Activated naive CD4-positive, alpha-beta T cell treated with anti-CD3 and anti-CD28 coated beads for 36 hours (primary cell): ENCODE data around the gene FLAD1. TPM values are rescaled to one million over a fixed set of nuclear protein-coding genes. Genes with fewer than 3 reads are reported as not detected.

Experiments used
- CTCF ChIA-PET: fragments of 350-600 bp; sonication (Branson Sonifier 250); formaldehyde crosslinking; loops from one replicate; lab custom pipeline; 2021; ENCODE audit warnings: antibody characterized with exemption; lab: Charles Lee
- DNase-seq: peaks from one replicate; pipeline ENCODE4 v3.0.0-alpha.2; 2020
- H3K27ac Mint-ChIP-seq: one replicate; pipeline ENCODE4 v1.8.0; 2021; ENCODE audit warnings: mild to moderate bottlenecking, mixed read lengths
- H3K27me3 Mint-ChIP-seq: one replicate; pipeline ENCODE4 v1.8.0; 2021; ENCODE audit warnings: low read depth, mixed read lengths
- H3K36me3 Mint-ChIP-seq: one replicate; pipeline ENCODE4 v1.8.0; 2021; ENCODE audit warnings: low read depth, mixed read lengths
- H3K4me1 Mint-ChIP-seq: one replicate; pipeline ENCODE4 v1.8.0; 2021; ENCODE audit warnings: low read depth, mixed read lengths
- H3K4me3 Mint-ChIP-seq: one replicate; pipeline ENCODE4 v1.8.0; 2021; ENCODE audit warnings: mild to moderate bottlenecking, moderate library complexity, mixed read lengths
- H3K9me3 Mint-ChIP-seq: one replicate; pipeline ENCODE4 v1.8.0; 2021; ENCODE audit warnings: mixed read lengths
- intact Hi-C: fragments of 100-400 bp; cut with micrococcal nuclease; formaldehyde crosslinking; loops from one replicate; pipeline ENCODE4 v1.15.1; 2023
- total RNA-seq, 2 experiments: library from RNA; stranded (reverse); gene quantifications; one replicate each; pipeline ENCODE4 v1.2.3, GENCODE V29; 2021

The FLAD1 gene
- total RNA-seq, 2 experiments from 2014 or later, result 27.2 to 30.0 TPM

DNA sequence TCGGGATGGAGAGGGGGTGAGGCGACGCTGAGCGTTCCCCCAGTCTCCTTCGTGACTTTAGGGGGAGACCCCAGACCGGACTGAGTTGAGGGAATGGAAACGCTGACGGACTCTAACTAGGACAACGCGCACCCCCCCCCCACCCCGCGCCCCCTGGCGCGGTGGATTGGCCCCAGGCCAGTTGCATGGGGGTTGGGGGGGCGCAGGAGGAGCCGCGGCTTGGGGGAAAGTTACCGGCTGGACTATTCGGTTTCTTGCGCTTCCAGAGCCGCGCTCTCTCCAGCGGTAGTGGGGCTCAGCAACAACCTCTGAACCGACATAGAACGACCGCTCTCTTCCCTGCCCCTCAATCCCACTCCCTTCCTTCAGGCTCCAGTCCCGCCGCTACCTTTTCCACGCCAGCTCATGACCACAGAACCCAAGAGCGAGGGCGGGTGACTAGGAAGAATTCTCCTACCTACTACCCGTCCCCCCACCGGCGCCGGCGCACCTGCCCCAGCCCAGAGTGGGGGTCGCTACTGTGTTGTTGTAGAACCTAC lies 20.2 kb downstream of the FLAD1 start:
- Mint-ChIP-seq H3K4me1 (peaks cover 51% of the 10 kb centered on the region), H3K27me3 (no peaks in the 10 kb centered on the region), H3K4me3 (peak overlapping the region; percentile 88), H3K9me3 (no peaks in the 10 kb centered on the region), H3K27ac (peak overlapping the region; percentile 100), H3K36me3 (peaks cover 13% of the 10 kb centered on the region)
- peak; percentile 51 for DNase-seq
- CTCF ChIA-PET, result interaction anchor here (0.8 to 1.8 kb wide), 5 partner anchors 10 to 48 kb away, joined by 3 to 8 read pairs (median 4); partner anchors contain the start of gene ADAM15
- intact Hi-C loops, result loop anchor here (5.0 to 10.0 kb wide), 5 partner anchors 189 to 1038 kb away; partner anchors contain the start of genes AQP10, ATP8B2, CREB3L4 and IL6R

GRCh38 chr1:155003766-155004351 lies 20.7 kb downstream of the FLAD1 start:
- peaks cover 51% of the 10 kb centered on the region for H3K4me1 Mint-ChIP-seq
- H3K4me3 Mint-ChIP-seq, result peak overlapping the region; percentile 88
- H3K36me3 Mint-ChIP-seq, result peaks cover 15% of the 10 kb centered on the region
- no peaks in the 10 kb centered on the region for H3K9me3 Mint-ChIP-seq
- H3K27ac Mint-ChIP-seq, result peak overlapping the region; percentile 100
- H3K27me3 Mint-ChIP-seq, result no peaks in the 10 kb centered on the region
- CTCF ChIA-PET, result interaction anchor here (0.8 to 1.8 kb wide), 4 partner anchors 9 to 20 kb away, joined by 3 to 8 read pairs (median 4); no protein-coding TSS in a partner anchor
- DNase-seq, result peak; percentile 55
- intact Hi-C loops, result loop anchor here (1.0 to 10.0 kb wide), 6 partner anchors 188 to 1039 kb away; partner anchors contain the start of genes ADAR, AQP10, ATP8B2 and CREB3L4

GRCh38 chr1:155004352-155005075 lies 21.4 kb downstream of the FLAD1 start:
- Mint-ChIP-seq H3K36me3 (peaks cover 21% of the 10 kb centered on the region), H3K4me1 (peaks cover 46% of the 10 kb centered on the region), H3K27me3 (no peaks in the 10 kb centered on the region)

GRCh38 chr1:155005076-155006011 lies 22.2 kb downstream of the FLAD1 start:
- H3K9me3 Mint-ChIP-seq, result no peaks in the 10 kb centered on the region
- H3K27ac Mint-ChIP-seq, result peak overlapping the region; percentile 100
- H3K4me1 Mint-ChIP-seq, result peaks cover 44% of the 10 kb centered on the region
- intact Hi-C loops, result loop anchor here (10.0 kb wide), 2 partner anchors 681 to 1041 kb away; partner anchors contain the start of genes AQP10, ATP8B2, CREB3L4 and SLC39A1
- H3K27me3 Mint-ChIP-seq, result no peaks in the 10 kb centered on the region
- DNase-seq, result peak; percentile 39
- CTCF ChIA-PET, result interaction anchor here (0.6 to 1.9 kb wide), 2 partner anchors 11 to 32 kb away, joined by 3 to 17 read pairs; no protein-coding TSS in a partner anchor
- peak overlapping the region; percentile 88 for H3K4me3 Mint-ChIP-seq
- peaks cover 29% of the 10 kb centered on the region for H3K36me3 Mint-ChIP-seq

More at GRCh38 chr1:155004352-155005075, 21.4 kb downstream of the FLAD1 start:
- peak overlapping the region; percentile 100 for H3K27ac Mint-ChIP-seq
- no peaks in the 10 kb centered on the region for H3K9me3 Mint-ChIP-seq
- H3K4me3 Mint-ChIP-seq, result peak overlapping the region; percentile 88
- DNase-seq, result peak; percentile 66
- CTCF ChIA-PET, result interaction anchor here (0.6 to 1.7 kb wide), 3 partner anchors 11 to 31 kb away, joined by 3 to 4 read pairs (median 4); no protein-coding TSS in a partner anchor
- intact Hi-C loops, result loop anchor here (1.0 to 10.0 kb wide), 6 partner anchors 188 to 1040 kb away; partner anchors contain the start of genes ADAR, AQP10, ATP8B2 and CREB3L4

DNA sequence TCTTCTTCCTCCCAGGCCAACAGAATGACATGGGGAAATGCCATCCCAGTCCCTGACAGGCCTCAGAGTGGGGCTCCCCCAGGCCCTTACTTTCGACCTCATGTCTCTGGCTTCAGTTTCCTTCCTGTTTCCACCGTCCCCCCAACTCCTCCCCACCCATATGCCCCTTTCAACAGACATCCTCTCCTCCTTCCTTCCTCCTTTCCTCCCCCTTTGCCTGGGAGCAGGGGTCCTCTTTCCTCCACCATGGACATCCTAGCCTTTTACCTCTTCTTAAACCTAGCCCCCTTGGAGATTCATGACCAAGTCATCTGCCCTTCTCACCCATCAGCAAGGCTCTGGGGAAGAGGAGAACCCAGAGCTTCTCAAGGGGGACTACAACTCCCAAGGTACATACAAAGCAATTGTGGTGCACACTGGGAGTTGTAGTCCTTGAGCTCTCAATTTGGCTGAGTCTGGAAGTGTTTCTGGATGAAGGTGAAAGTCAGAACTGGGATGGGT lies 23.5 kb downstream of the FLAD1 start:
- intact Hi-C loops, result loop anchor here (10.0 kb wide), 2 partner anchors 682 to 1042 kb away; partner anchors contain the start of genes AQP10, ATP8B2, CREB3L4 and SLC39A1
- peaks cover 36% of the 10 kb centered on the region for H3K36me3 Mint-ChIP-seq
- CTCF ChIA-PET, result interaction anchor here (0.6 to 2.8 kb wide), 3 partner anchors 9 to 11 kb away, joined by 3 to 21 read pairs (median 17); no protein-coding TSS in a partner anchor
- peaks cover 55% of the 10 kb centered on the region for H3K4me1 Mint-ChIP-seq
- H3K27me3 Mint-ChIP-seq, result no peaks in the 10 kb centered on the region
- no peaks in the 10 kb centered on the region for H3K9me3 Mint-ChIP-seq
- peak overlapping the region; percentile 76 for H3K4me3 Mint-ChIP-seq
- peak; percentile 75 for DNase-seq
- H3K27ac Mint-ChIP-seq, result peak overlapping the region; percentile 100

GRCh38 chr1:155007251-155007828 lies 24.2 kb downstream of the FLAD1 start:
- no peak for DNase-seq
- peak overlapping the region; percentile 76 for H3K4me3 Mint-ChIP-seq
- H3K9me3 Mint-ChIP-seq, result no peaks in the 10 kb centered on the region
- intact Hi-C loops, result loop anchor here (10.0 kb wide), 2 partner anchors 683 to 1043 kb away; partner anchors contain the start of genes AQP10, ATP8B2, CREB3L4 and SLC39A1
- peaks cover 39% of the 10 kb centered on the region for H3K36me3 Mint-ChIP-seq
- H3K27ac Mint-ChIP-seq, result peak overlapping the region; percentile 100
- H3K27me3 Mint-ChIP-seq, result no peaks in the 10 kb centered on the region
- CTCF ChIA-PET, result interaction anchor here (1.1 to 2.8 kb wide), 6 partner anchors 9 to 63 kb away, joined by 3 to 21 read pairs (median 6); no protein-coding TSS in a partner anchor
- peaks cover 60% of the 10 kb centered on the region for H3K4me1 Mint-ChIP-seq

DNA sequence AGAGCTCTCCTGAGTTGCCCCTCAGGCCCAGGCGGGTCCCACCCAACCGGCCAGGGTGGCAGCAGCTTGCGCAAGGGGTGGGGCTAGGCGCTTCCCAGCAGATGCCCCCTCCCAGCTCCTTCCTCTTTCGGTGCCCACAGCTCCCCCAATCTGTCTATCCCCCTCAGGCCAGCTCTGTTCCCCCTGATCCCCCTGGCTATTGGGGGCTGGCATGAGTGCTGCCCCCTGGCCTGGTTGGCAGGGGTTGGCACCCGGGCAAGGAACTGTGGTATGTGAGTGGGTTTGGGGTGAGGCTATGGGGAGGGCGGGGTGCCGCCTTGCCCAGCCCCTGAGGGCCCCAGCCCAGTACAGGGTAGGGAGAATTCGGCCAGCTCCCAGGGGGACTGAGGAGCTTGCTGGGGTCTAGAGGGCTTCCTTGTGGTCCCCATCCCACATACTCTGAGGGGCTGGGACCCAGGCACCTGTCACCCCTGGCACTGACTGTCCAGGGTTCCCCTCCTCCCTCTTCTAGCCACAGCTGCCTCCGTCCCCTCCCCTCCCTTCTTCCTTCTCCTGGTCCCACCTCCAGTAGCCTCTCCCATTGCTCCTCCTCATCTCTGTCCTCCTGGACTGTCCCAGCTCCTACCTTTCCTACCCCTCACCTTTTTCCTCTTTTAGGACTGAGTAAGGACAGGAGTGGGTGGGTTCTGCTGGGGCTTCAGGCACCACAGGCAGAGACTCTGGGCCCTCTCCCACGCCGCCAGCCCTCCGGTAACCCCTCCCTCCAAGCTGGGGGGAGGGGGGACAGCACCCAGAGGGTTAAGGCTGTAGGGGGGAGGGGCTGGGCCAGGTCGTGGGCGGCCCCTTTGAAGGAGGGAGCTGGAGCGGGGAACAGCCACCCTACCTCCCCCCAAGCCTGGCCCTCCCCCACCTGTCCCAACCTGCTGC lies 25.1 kb downstream of the FLAD1 start:
- Mint-ChIP-seq H3K36me3 (peaks cover 42% of the 10 kb centered on the region), H3K4me3 (peak overlapping the region; percentile 97), H3K27ac (peak overlapping the region; percentile 98), H3K4me1 (peaks cover 69% of the 10 kb centered on the region), H3K27me3 (no peaks in the 10 kb centered on the region), H3K9me3 (no peaks in the 10 kb centered on the region)
- CTCF ChIA-PET, result interaction anchor here (1.0 to 2.8 kb wide), 7 partner anchors 8 to 64 kb away, joined by 3 to 21 read pairs (median 4); partner anchors contain the start of gene ADAM15
- intact Hi-C loops, result loop anchor here (10.0 kb wide), 2 partner anchors 683 to 1043 kb away; partner anchors contain the start of genes AQP10, ATP8B2, CREB3L4 and SLC39A1
- DNase-seq, result peak; percentile 88

DNA sequence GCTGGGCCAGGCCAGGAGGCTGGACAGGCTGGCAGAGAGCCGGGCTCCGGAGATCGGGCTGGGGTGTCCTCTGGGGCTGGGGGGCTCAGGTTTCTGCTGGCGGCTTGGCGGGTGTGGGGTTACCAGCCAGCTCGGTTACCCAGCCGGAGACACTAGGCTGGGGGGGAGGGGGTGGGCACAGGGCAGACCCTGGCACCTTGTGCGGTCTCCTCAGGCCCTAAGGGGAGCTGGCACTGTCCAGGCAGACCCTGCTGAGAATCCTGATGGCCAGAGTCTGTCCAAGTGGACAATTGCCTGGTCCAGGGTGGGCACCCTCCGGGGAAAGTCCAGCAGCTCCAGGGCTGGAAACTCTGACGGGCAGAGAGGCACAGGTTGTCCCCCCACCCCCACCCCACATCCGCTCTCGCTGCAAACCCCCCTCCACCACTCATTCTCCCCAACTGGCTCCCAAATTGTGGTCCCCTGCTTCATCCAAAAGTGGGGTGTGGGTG lies 26.1 kb downstream of the FLAD1 start:
- CTCF ChIA-PET, result interaction anchor here (1.4 to 2.6 kb wide), 2 partner anchors 10 to 52 kb away, joined by 3 to 13 read pairs; no protein-coding TSS in a partner anchor
- Mint-ChIP-seq H3K9me3 (no peaks in the 10 kb centered on the region), H3K4me3 (peak overlapping the region; percentile 97), H3K4me1 (peaks cover 74% of the 10 kb centered on the region), H3K36me3 (peaks cover 40% of the 10 kb centered on the region), H3K27ac (peak overlapping the region; percentile 98), H3K27me3 (no peaks in the 10 kb centered on the region)
- peak; percentile 73 for DNase-seq
- intact Hi-C loops, result loop anchor here (1.0 to 10.0 kb wide), 3 partner anchors 8 to 1044 kb away; partner anchors contain the start of genes AQP10, ATP8B2, CREB3L4 and SLC39A1

GRCh38 chr1:155009742-155010141 lies 26.6 kb downstream of the FLAD1 start:
- DNase-seq, result no peak
- H3K4me1 Mint-ChIP-seq, result peaks cover 72% of the 10 kb centered on the region
- H3K4me3 Mint-ChIP-seq, result peak overlapping the region; percentile 97
- no peaks in the 10 kb centered on the region for H3K9me3 Mint-ChIP-seq
- intact Hi-C loops, result loop anchor here (1.0 to 10.0 kb wide), 4 partner anchors 8 to 1045 kb away; partner anchors contain the start of genes AQP10, ATP8B2, CREB3L4 and SLC39A1
- H3K27ac Mint-ChIP-seq, result peak overlapping the region; percentile 98
- CTCF ChIA-PET, result interaction anchor here (1.4 to 2.6 kb wide), 2 partner anchors 10 to 52 kb away, joined by 3 to 13 read pairs; no protein-coding TSS in a partner anchor
- H3K36me3 Mint-ChIP-seq, result peaks cover 40% of the 10 kb centered on the region
- no peaks in the 10 kb centered on the region for H3K27me3 Mint-ChIP-seq
